ENCODE data around the gene SULT1B1.

The SULT1B1 gene

GRCh38 chr4:69750346-69750745, 10.1 kb downstream of the SULT1B1 start:
- H3K4me3 ChIP-seq (ENCODE audit: low read length): no peak overlapping the region
- DNase-seq (ENCODE audit: low read depth): no peak
- TF ChIP-seq CTCF (conservative IDR thresholded peaks at IDR 0.05; ENCODE audit: low read depth, low read length): no peak

DNA sequence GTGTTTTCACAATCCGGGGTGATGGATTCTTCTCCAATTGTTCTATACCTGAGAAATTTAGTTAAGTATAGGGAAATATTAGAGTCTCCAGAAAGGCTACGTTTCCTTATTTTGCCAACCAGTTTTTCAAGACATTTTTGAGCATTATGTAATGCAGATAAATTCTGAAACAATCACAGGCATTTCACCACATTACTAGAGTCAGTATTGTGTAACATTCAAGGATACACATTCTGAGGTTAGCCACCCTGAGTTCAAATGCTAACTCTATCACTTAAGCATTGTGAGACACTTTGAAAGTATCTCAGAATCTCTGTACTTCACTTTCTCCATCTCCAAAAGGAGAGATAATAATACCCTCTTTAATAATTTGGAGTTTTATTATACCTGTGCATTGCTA, 10.6 kb downstream of the SULT1B1 start:
- H3K4me3 ChIP-seq (ENCODE audit: low read length): no peak overlapping the region
- no peak for TF ChIP-seq CTCF (conservative IDR thresholded peaks at IDR 0.05; ENCODE audit: low read depth, low read length)
- DNase-seq (ENCODE audit: low read depth): no peak

GRCh38 chr4:69748173-69748572, 12.2 kb downstream of the SULT1B1 start:
- no peak overlapping the region for H3K4me3 ChIP-seq (ENCODE audit: low read length)
- TF ChIP-seq CTCF (conservative IDR thresholded peaks at IDR 0.05; ENCODE audit: low read depth, low read length): no peak
- no peak for DNase-seq (ENCODE audit: low read depth)

DNA sequence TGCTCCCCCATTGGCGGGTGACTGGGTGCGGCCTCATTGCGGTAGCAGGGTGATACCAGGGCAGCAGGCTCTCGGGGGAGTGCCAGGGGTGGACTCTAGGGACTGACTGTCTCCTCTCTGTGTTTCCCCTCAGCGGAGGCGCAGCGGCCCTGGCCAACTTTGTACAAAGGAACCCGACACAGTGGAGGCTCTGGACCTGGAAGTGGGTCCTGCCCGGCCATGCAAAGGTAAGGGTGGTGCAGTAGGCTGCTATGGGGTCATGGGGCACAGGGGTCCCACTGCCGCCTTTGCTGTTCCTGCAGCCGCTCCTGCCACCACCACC, 16.3 kb downstream of the SULT1B1 start:
- no peak for TF ChIP-seq CTCF (conservative IDR thresholded peaks at IDR 0.05; ENCODE audit: low read depth, low read length)
- no peak overlapping the region for H3K4me3 ChIP-seq (ENCODE audit: low read length)

GRCh38 chr4:69743476-69744156, 16.8 kb downstream of the SULT1B1 start:
- TF ChIP-seq CTCF (conservative IDR thresholded peaks at IDR 0.05; ENCODE audit: low read depth, low read length): no peak
- DNase-seq (ENCODE audit: low read depth): no peak

More for the DNA sequence above, 16.3 kb downstream of the SULT1B1 start:
- DNase-seq (ENCODE audit: low read depth): no peak

DNA sequence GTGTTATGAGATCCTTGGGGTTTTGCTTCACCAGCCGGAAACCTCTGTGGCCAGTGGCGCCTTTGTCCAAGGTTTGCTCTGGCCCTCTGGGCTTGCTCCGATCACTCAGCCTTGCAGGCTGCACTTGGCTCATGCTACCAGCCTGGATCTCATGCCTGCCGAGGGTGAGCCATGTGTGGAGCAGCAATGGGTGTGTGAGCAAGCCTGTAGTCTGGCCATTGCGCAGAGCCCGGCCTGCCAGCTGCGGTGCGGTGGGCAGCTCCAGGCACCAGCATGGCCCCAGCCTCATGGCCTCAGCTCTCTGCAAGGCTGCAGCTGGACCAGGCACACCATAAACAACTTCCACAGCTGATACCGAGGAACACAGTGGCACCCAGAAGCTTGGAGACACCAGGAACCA, 17.8 kb downstream of the SULT1B1 start:
- no peak for TF ChIP-seq CTCF (conservative IDR thresholded peaks at IDR 0.05; ENCODE audit: low read depth, low read length)
- DNase-seq (ENCODE audit: low read depth): no peak
- H3K4me3 ChIP-seq (ENCODE audit: low read length): no peak overlapping the region

More at GRCh38 chr4:69743476-69744156, 16.8 kb downstream of the SULT1B1 start:
- no peak overlapping the region for H3K4me3 ChIP-seq (ENCODE audit: low read length)

DNA sequence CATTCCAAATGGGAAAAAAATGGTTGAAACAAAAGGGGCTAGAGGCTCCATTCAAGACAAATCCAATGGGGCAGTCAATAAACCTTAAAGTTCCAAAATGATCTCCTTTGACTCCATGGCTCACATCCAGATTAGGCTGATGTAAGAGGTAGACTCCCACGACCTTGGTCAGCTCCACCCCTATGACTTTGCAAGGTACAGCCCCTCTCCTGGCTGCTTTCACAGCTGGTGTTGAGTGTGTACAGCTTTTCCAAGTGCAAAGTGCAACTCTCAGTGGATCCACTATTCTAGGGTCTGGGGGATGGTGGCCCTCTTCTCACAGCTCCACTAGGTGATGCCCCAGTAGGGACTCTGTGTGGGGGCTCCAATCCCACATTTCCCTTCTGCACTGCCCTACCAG, 21.5 kb downstream of the SULT1B1 start:
- no peak for TF ChIP-seq CTCF (conservative IDR thresholded peaks at IDR 0.05; ENCODE audit: low read depth, low read length)
- no peak for DNase-seq (ENCODE audit: low read depth)
- H3K4me3 ChIP-seq (ENCODE audit: low read length): no peak overlapping the region
